Smooth muscle cell (in vitro differentiated cells): ENCODE results near the gene SPAG6. TPM values are rescaled to one million over a fixed set of nuclear protein-coding genes. Genes with fewer than 3 reads are reported as not detected.

Experiments used
- DNase-seq: peaks from one replicate; lab custom pipeline; 2025; ENCODE audit not compliant: unreplicated experiment; lab: John Stamatoyannopoulos, UW
- H2AFZ ChIP-seq: fragments of 200-600 bp; sonication (generic); 2 replicates; pipeline ENCODE4 v1.6.0; 2016; ENCODE audit warnings: antibody characterized with exemption, low read depth, mild to moderate bottlenecking
- H3F3A ChIP-seq: fragments of 200-600 bp; sonication (generic); 2 replicates; pipeline ENCODE4 v1.6.0; 2017; ENCODE audit warnings: antibody characterized with exemption, low read depth
- H3K27ac ChIP-seq: fragments of 200-600 bp; sonication (generic); 2 replicates; pipeline ENCODE4 v1.5.1; 2016; ENCODE audit warnings: low read depth, mild to moderate bottlenecking
- H3K27me3 ChIP-seq: fragments of 200-600 bp; sonication (generic); 2 replicates; pipeline ENCODE4 v1.6.1; 2016; ENCODE audit warnings: low read depth, mild to moderate bottlenecking
- H3K36me3 ChIP-seq: fragments of 200-600 bp; sonication (generic); 2 replicates; pipeline ENCODE4 v1.5.1; 2016; ENCODE audit warnings: low read depth
- H3K4me1 ChIP-seq: fragments of 200-600 bp; sonication (generic); 2 replicates; pipeline ENCODE4 v1.5.1; 2016; ENCODE audit warnings: low read depth
- H3K4me2 ChIP-seq: fragments of 200-600 bp; sonication (generic); 2 replicates; pipeline ENCODE4 v1.6.0; 2016; ENCODE audit warnings: mild to moderate bottlenecking
- H3K4me3 ChIP-seq: fragments of 200-600 bp; sonication (generic); 2 replicates; pipeline ENCODE4 v1.5.1; 2016; ENCODE audit warnings: mild to moderate bottlenecking
- H3K79me2 ChIP-seq: fragments of 200-600 bp; sonication (generic); 2 replicates; pipeline ENCODE4 v1.6.0; 2016; ENCODE audit warnings: low read depth, mild to moderate bottlenecking
- H3K9ac ChIP-seq: fragments of 200-600 bp; sonication (generic); 2 replicates; pipeline ENCODE4 v1.6.0; 2016; ENCODE audit warnings: low read depth
- H3K9me3 ChIP-seq: fragments of 200-600 bp; sonication (generic); replicated peaks from 2 replicates; pipeline ENCODE4 v1.5.1; 2016; ENCODE audit warnings: low read depth
- H4K20me1 ChIP-seq: fragments of 200-600 bp; sonication (generic); 2 replicates; pipeline ENCODE4 v1.6.0; 2016; ENCODE audit warnings: low read depth
- WGBS: methylation state at CpG from one replicate; pipeline ENCODE4 v1.1.7; 2016; ENCODE audit warnings: low lambda C conversion rate; 5-methylcytosine and 5-hydroxymethylcytosine counted together
- polyA plus RNA-seq: library from polyadenylated mRNA; unstranded; fragments of >200 nt; fragmentation: Nextera tagmentation; extraction: Ambion mirVana; gene quantifications from 2 replicates; pipeline ENCODE4 v1.2.1, GENCODE V29; 2016
- total RNA-seq: library from RNA; depleted of rRNA; stranded (reverse); fragments of >200 nt; gene quantifications from 2 replicates; pipeline ENCODE4 v1.2.3, GENCODE V29; 2014
- TF ChIP-seq, protein P1 (sequence below): fragments of 200-600 bp; sonication (generic); IDR thresholded peaks from 2 replicates; pipeline ENCODE4 v1.5.1; 2017; ENCODE audit warnings: borderline replicate concordance, mild to moderate bottlenecking, antibody characterized with exemption; ENCODE audit not compliant: insufficient read depth, poor library complexity, severe bottlenecking

Gene SPAG6
- total and polyA plus RNA-seq, 2 experiments from 2014 or later = 0.61 TPM; not detected in 1

DNA sequence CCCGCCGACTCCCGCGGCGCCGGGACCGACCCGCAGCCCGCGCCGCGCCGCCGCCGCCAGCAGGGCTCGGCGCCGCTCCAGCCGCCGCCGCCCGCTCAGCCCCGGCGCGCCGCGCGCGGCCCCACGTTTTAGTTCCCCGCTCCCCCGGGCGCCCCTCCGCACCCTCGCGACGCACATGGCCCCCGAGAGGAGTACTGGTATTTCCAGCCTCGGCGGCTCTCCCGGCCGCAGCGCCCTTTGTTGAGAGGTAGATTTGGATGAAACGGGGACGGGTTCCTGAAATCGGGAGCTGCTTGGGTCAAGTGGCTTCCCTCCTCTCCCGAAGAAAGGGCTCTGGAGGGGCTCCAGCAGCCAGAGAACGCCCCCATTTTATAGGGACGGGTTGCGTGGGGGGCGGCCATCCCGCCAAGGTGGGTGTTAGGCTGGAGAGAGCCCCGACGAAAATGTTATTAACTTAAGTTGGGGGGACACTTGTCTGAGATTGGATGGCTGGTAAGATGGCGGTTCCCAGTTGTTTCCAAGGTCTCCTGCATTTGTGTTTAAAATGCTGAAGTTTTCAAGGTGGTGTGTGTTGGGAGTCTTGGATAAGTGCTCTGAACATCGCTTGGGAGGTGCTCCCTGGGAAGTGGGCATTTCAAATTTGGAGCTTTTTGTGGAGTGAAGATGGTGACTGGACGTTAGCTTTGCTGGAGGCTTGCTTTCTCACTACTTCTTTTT is 23.2 kb upstream of the SPAG6 start:
- TF ChIP-seq, protein P1, sequence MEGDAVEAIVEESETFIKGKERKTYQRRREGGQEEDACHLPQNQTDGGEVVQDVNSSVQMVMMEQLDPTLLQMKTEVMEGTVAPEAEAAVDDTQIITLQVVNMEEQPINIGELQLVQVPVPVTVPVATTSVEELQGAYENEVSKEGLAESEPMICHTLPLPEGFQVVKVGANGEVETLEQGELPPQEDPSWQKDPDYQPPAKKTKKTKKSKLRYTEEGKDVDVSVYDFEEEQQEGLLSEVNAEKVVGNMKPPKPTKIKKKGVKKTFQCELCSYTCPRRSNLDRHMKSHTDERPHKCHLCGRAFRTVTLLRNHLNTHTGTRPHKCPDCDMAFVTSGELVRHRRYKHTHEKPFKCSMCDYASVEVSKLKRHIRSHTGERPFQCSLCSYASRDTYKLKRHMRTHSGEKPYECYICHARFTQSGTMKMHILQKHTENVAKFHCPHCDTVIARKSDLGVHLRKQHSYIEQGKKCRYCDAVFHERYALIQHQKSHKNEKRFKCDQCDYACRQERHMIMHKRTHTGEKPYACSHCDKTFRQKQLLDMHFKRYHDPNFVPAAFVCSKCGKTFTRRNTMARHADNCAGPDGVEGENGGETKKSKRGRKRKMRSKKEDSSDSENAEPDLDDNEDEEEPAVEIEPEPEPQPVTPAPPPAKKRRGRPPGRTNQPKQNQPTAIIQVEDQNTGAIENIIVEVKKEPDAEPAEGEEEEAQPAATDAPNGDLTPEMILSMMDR = no peak
- H3K4me3 ChIP-seq = peak overlapping the region; percentile 72
- WGBS = 2% methylated on average over 42 of the region's 57 CpGs
- no peaks in the 10 kb centered on the region for H3K9me3 ChIP-seq
- no peaks in the 10 kb centered on the region for H3K36me3 ChIP-seq
- peaks cover 57% of the 10 kb centered on the region for H3K27me3 ChIP-seq
- no peak for DNase-seq
- H3K79me2 ChIP-seq = peaks cover 15% of the 10 kb centered on the region
- peak overlapping the region; percentile 93 for H3K4me2 ChIP-seq
- peaks cover 38% of the 10 kb centered on the region for H3K4me1 ChIP-seq
- H4K20me1 ChIP-seq = peaks cover 70% of the 10 kb centered on the region
- no peak overlapping the region for H2AFZ ChIP-seq
- H3K27ac ChIP-seq = no peak overlapping the region
- peak overlapping the region; percentile 48 for H3K9ac ChIP-seq
- H3F3A ChIP-seq = peaks cover 6% of the 10 kb centered on the region

DNA sequence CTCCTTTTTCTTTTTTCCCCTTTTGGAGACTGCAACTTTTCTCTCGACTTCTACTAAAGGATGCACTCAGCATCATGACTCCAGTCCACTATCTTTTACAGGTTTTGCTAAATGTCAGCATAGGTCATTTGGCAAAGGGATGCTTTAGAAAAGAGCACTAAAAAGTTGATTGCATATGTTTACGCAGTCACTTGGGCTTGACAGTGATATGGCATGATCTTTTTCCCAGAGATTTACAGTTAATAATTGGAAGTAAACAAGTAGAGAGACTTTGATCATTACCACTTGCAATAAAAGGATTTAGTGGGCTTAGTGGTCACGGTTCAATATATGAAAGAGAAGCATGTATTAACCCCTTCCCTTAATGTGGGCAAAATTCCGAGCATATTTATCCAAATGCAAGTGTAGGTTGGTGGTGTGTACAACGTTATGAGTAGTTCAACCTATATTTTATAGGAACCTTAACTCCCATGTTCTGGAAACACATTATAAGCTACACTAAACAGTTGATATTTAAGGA is 22.6 kb upstream of the SPAG6 start:
- Histone ChIP-seq H3K27me3 (peaks cover 51% of the 10 kb centered on the region), H3K27ac (no peak overlapping the region), H3K4me1 (peaks cover 31% of the 10 kb centered on the region), H2AFZ (no peak overlapping the region), H3K9me3 (no peaks in the 10 kb centered on the region), H3K36me3 (peaks cover 2% of the 10 kb centered on the region), H3K4me3 (peak overlapping the region; percentile 72), H3K4me2 (peak overlapping the region; percentile 93), H3K79me2 (peaks cover 9% of the 10 kb centered on the region), H3K9ac (no peak overlapping the region), H4K20me1 (peaks cover 68% of the 10 kb centered on the region), H3F3A (peaks cover 6% of the 10 kb centered on the region)
- WGBS = 20% methylated on average over 5 of the region's 5 CpGs
- DNase-seq = no peak
- TF ChIP-seq, protein P1 = no peak

DNA sequence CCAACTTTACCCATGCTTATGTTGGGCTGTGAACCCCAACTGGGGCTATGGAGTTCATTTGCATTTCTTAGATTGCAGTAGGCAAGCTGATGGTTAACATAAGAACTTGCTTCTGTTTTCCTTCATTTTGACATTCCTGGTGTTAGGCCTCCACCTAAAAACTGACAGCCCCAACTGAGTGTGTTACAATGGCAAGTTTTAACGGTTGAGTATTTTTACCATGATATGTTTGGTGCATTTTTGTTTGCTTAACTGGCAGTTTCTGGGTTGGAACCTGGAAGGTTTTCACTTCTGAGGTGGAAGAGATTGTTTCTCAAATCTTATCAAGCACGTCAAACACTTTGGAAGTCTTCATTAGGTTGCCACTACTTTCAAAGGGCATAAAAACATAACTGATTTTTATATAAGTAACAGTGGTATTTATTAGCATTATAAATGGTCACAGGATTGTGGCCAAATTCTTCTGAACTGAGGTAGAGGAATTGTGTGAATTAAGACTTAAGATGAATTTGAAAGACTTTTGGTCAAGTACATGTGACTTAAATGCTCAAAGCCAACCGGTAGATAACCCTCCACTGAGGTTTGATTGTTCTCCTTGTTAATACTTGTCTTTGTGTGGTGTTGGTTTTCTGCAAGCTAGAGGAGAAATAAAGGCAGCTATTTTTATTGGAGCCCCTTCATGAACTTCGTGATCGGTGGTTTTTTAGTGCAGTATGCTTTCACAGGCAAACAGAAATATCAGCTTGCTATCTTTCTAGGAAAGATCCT is 21.6 kb upstream of the SPAG6 start:
- TF ChIP-seq, protein P1 = no peak
- Histone ChIP-seq H3K9ac (no peak overlapping the region), H3K79me2 (peaks cover 8% of the 10 kb centered on the region), H3F3A (peaks cover 6% of the 10 kb centered on the region), H4K20me1 (peaks cover 58% of the 10 kb centered on the region), H2AFZ (no peak overlapping the region), H3K27ac (no peak overlapping the region), H3K27me3 (peaks cover 41% of the 10 kb centered on the region), H3K36me3 (peaks cover 5% of the 10 kb centered on the region), H3K4me3 (peak overlapping the region; percentile 72), H3K4me1 (peaks cover 24% of the 10 kb centered on the region), H3K4me2 (peak overlapping the region; percentile 93), H3K9me3 (no peaks in the 10 kb centered on the region)
- WGBS = 24% methylated on average over 5 of the region's 5 CpGs
- DNase-seq = no peak
